Measurements from ENCODE around the gene COL20A1.
"Not testable (repeated sequence)": the region's sequence is repeated elsewhere in the genome, so short reads cannot be mapped to it uniquely, and the experiment has no call there.

COL20A1 gene

GRCh38 chr20:63378626-63379025 is 85.6 kb downstream of the COL20A1 start:
- DNase-seq = no peak

DNA sequence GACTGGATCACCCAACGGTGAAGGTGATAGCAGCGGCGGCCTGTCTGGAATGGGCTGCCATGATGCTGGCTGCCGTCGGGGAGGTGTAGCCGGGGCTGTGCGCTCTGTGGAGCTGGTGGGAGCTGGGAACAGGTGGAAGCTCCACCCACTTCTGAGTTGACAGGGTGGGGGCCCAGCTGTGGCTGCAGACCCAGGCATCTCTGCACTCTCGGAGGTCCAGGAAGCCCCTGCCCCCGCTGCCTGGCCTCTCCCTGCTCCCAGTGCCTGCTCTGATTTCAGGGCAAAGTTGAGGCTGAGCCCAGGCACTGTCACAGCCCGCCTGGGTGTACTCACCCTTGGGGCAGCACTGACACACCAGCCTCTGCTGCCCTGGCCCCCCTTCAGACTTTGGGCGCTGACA is 86.3 kb downstream of the COL20A1 start:
- no peak for DNase-seq

GRCh38 chr20:63379872-63380271 is 86.9 kb downstream of the COL20A1 start:
- not testable (repeated sequence) for DNase-seq

DNA sequence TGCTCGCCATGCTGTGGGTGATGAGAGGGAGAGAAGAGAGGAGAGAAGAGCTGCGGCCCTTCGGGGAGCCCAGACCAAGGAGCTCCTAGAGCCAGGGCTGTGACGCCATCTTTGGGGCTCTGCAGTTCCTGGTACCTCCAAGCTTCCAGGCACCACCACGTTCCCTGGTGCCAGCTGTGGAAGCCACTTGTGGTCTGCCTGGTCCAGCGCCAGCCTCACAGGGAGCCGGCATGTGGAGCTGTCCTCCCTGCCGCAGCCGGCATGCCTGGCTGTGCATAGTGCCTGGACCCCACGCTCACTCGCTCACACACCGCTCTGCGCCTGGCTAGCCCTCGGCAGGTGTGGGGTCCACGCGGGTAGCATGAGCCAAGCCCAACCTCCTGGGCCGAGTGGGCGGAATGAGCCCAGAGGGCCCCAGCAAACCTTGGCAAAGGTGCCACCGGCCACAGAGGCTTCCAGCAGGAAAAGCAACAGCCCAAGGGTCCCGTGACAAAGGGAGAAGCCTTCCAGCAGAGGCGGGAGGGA is 87.4 kb downstream of the COL20A1 start:
- DNase-seq = no peak

- no peak for DNase-seq
These were observed 88.9 kb downstream of the COL20A1 start for GRCh38 chr20:63381781-63382431.

DNA sequence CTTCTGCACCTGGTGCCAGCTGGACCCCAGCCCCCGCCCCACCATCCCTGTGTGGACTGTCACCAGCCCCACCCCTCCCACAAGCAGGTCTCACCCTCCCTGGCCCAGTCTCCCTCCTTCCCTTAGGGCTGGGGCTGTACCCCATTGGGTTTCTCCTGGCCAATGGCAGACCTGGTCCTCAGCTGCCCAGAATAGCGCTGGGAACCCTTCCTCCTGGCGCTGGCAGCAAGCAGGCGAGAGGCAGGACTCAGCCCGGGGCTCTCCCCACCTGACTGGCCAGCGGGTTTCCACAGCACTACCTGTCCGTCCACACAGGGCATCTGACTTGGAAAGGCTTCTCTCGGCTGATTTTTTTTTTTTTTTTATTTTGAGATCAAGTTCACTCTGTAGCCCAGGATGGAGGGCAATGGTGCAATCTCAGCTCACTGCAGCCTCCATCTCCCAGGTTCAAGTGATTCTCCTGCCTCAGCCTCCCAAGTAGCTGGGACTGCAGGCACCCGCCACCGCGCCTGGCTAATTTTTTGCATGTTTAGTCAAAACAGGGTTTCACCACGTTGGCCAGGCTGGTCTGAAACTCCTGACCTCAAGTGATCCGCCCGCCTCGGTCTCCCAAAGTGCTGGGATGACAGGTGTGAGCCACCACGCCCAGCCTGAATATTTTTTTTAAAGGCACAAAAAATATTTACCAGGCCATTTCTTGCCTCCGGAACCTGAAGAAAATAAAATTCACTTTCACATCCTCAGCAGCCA is 89.7 kb downstream of the COL20A1 start:
- DNase-seq = no peak

- no peak for DNase-seq
These were observed 90.6 kb downstream of the COL20A1 start for GRCh38 chr20:63383556-63383955.

- no peak for DNase-seq
These were observed 91.3 kb downstream of the COL20A1 start for GRCh38 chr20:63384336-63384735.
